Activated CD8-positive, alpha-beta memory T cell treated with anti-CD3 and anti-CD28 coated beads for 1 hour (primary cell): ENCODE results near the gene LRRC7.

Source experiments
- DNase-seq, 2 donors: peaks; one replicate each; pipeline ENCODE4 v3.0.0-alpha.2; 2020; ENCODE audit warnings: low read depth in 1 of 2; ENCODE audit errors: extremely low read depth in 1 of 2

The LRRC7 gene

DNA sequence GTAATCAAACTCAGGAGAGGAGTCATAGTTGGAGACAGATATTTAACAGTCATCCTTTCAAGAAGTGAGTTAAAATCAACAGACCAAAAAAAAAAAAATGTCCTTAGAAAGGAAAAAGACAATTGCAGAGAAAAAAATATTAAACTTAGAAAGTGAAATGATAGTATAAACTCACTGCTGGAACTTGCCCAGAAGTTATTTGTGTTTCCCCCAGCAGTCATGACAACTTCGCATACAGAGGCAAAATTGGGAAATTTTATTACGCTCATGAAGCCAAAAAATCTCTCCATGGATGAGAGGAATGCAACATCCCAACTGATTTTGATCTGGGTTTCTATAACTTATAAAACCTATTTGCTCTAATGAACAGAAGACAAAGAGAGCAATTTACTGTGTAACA, 198.2 kb downstream of the LRRC7 start:
- no peak for DNase-seq

DNA sequence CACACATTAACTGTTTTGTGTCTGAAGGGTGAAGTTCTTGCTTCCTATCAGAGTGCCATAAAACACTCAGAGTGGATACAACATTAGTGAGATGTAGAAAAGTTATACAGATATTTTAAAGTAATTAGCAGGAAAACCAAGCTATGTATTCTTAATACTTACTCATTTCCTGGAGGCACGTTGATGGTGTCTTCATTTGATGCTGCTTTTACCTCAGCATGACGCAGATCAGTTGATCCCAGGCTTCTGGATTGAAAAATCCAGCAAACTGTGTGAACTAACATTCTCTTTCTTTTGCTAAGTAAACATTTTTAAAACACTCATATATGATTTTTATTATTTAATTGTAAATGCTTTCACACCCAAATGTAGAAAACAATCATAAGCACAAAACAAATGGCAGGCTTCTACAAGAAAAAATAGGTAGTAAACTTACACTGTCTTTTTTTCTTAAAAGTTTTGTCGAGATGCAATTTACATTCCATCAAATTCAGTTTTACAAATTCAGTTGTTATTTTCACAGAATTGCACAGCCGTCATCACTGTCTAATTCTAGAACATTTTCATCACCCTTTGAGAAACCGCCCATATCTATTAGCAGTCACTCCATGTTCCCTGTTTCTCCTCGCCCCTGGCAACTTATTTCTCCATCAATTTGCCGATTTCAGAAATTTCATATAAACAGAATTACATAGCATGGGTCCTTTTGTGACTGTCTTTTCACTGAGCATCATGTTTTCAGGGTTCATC, 198.9 kb downstream of the LRRC7 start:
- DNase-seq: no peak

DNA sequence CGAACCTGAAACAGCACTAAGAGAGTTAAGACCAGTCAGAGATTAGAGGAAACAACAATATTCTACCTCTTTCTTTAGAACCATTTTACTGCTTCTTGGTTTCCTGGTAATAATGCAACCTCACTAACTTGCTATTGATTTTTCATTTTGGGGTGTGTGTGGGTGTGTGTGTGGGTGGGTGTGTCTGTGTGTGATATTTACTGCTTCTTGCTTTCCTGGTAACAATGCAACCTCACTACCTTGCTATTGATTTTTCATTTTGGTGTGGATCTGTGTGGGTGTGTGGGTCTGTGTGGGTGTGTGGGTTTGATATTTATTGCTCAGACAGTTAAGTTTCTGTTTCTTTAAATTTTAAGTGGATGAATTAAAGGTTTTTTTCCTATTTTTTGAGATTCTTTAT, 208.8 kb downstream of the LRRC7 start:
- no peak for DNase-seq

DNA sequence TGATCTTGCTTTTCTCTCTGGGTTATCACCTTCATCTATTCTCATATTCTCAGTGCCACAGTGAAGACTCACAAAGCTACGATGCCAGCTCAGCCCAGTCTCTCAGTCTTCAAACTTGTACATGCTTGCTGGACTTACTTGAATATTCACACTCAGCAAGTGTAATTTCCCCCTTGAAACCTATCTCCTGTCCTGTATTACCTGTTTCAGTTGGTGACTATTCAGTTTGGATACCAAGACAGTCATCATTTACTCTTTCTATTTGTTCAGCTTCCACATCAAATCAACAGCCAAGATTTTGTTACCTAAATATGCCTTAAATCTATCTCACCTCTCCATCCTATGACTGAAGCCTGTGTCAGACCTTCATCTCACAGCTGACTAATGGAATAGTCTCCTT, 209.7 kb downstream of the LRRC7 start:
- no peak for DNase-seq

DNA sequence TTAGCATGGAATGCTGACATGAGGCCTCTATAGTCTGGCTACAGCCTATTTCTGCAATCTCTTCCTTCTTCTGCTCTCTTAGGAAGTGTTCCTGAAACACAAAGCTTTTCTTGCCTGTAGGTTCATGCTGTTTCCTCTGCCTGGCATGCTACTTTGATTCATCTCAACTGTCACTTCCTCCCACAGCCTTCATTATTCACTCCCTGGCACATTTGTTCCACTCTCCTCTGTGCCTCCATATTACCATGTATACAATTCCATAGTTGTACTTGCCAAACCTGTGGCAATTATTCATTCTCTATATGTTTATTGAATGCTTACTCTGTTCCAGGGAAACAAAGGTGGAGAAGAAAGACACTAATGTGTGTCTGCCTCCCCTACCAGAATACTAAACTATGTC, 210.2 kb downstream of the LRRC7 start:
- no peak for DNase-seq

DNA sequence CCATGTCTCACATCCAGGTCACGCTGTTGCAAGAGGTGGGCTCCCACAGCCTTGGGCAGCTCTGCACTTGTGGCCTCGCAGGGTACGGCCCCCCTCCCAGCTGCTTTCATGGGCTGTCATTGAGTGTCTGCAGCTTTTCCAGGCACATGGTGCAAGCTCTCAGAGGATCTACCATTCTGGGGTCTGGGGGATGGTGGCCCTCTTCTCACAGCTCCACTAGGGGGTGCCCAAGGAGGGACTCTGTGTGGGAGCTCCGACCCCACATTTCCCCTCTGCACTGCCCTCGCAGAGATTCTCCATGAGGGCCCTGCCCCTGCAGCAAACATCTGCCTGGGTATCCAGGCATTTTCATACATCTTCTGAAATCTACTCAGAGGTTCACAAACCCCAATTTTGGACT, 219.4 kb downstream of the LRRC7 start:
- no peak for DNase-seq

DNA sequence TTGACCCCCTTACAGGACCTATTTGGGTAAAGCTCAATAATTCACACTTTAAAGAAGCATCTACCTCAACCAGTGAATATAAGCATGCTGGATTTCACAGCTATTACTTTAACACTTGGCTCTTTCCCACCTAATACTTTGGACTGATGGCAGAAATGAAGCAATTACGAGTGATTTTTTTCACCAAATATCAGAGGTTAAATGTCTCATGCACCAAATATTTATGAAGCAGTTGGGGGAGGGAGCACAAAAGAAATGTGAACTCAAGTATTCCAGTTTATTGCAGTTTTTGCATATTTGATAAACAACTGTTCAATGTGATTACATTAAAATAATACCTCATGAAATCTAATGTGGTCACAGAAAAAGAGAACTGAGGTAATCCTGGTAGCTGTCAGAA, 223.6 kb downstream of the LRRC7 start:
- no peak for DNase-seq

DNA sequence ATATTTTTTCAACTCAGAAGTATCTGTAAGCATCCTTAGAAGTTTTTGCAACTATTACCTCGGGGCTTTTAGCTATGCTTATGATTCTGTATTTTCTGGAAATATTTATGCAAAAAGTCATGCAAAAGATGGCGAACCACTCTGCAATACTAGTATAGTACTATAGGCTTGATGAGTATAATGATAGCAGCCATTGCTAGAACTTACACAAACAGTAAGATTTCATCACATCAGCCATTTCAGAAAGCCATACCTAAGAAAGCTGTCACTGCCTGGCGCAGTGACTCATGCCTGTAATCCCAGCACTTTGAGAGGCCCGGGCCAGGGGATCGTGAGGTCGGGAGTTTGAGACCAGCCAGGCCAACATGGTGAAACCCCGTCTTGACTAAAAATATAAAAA, 227.1 kb downstream of the LRRC7 start:
- no peak for DNase-seq

DNA sequence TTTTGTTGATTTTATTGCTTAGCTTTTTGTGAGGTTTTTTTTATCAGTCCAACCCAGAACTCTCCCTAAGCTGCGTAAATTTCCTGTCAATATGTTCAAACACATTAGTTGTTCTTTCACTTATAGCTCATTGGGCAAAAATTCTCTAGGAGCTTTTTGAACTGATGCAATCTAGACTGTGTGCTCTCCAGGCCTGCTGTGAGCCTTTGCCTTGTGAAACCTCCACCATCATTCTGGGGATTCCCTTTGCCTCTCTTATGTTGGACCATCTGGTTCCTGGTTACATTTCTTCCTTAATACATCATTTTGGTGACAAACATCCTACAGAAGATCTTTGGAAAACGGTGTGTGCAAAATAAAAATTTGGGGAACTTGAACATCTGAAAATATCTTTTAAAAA, 247.2 kb downstream of the LRRC7 start:
- no peak for DNase-seq

DNA sequence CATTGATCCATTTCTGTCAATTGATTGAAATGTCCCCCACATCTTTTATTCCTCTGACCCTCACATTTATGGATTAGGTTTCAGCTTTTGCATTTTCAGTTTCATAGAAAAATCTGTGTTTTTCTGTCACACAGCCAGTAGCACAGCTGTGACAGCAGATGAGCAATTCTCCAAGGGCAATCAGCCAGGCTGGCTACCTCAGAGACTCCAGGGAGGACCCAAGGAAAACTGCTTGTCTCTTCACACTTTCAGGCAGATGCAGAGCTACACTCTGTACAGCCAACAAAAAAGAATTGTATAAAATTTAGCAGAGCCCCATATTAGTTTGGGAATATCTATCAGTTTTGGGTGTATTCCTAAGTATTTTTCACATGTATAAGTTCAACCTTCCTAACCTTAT, 257.2 kb downstream of the LRRC7 start:
- DNase-seq: no peak

DNA sequence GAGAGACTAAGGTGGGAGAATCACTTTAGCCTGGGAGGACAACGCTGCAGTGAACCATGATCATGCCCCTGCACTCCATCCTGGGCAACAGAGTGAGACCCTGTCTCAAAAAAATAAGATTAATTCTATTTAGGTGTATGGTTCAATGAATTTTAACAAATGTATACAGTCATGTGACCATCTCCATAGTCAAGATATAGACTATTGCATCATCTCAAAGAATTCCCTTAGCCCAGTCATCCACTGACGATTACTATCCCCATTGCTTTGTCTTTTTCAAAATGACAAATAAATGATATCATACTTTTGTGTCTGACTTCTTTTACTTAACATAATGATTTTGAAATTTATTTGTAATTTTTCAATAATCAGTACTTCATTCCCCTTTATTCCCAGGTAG, 260.0 kb downstream of the LRRC7 start:
- DNase-seq: no peak

DNA sequence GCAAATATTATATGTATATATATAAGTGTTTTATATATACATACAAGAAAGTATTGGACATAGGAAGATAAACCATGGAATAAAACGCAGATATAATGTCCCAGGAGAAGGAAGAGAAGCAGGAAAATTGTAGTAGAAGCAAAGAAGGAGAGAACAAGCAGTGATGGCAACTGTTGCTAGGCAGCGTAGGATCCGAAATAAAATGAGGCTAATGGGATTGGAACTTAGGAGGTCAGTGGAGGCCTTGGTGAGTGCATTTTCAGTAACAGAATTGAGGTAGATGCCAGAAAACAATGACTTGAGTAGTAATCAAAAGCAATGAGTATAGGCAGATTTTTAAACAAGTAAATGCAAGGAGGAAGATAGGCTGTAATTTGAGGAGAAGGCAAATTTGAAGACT, 265.8 kb downstream of the LRRC7 start:
- no peak for DNase-seq

DNA sequence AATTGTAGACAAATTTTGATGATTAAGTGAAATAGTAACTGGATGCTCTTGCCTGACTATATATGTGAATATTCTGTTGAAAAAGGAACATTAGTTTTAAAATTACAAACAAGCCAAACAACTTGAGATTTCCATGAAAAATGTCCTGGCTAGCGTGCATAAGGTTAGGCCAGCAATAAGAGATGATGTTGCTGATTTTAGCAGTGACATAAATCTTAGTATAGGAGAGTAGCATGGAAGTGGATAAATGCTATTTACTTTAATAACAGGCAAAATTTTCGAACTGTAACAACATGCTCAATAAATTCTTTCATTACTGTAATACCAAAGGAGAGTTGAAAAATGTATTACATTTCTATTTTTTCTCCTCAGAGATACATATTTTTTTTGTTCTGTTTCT, 266.6 kb downstream of the LRRC7 start:
- DNase-seq: no peak

DNA sequence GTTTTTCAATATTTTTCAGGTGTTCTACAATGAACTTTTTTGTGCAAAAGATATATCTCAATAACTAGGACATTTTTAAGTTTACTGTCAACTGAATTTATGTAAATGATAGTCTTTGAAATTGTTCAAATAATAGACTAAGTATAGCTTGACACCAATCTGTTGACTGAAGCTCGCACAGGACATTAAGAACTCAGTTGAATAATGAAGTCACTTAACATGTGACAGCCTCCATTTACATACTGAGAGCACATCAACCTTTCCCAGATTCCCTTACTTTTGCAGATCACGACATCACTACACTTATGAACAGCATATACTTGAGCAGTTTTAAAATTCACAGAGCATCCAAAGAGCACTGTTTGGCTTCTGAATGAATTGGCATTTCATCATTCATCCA, 268.2 kb downstream of the LRRC7 start:
- no peak for DNase-seq

DNA sequence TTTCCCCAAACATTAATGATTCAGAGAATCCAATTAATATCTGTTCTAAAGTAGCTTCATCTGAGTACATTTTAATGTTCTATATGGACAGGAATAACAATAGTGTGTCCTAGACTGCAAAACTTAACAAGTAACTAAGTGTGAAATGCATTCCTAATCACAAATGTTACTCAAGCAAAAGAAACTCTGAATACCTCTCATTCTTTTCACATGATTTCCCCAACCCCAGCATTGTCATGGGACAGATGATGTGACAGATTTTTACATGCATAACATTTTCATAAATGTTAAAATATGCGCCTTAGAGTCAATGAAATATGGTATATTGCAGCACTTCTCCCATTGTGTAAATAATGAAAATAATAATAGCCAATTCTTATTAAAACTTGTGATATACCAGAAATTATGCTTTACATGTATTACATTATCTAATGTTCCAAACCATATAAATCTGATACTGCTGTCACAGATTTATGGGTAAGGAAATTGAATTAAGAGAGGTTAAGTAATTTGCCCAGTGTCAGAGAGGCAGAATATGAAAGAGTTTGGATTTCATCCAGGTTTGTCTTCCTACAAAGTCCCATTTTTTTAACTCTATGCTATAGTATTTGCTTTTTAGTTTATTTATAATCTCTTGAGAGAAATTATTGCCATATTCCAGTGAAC, 269.4 kb downstream of the LRRC7 start:
- DNase-seq: no peak

DNA sequence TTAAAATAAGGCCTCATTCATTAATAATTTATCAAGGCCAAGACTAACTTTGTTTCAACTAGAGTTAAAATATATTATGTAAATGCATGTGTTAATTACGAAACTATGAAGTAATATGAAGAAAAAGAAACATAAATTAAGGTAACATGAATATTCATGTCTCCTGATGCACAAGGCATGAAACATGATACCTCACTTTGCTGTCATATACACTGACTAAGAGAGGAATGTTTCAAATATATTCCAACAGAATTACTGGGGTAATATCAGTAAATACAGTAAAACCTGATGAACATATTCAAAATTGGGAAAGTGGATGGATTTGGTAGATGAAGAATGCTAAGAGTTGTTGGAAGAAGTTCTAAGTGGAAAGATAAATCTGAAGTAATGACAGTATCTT, 274.6 kb downstream of the LRRC7 start:
- DNase-seq: no peak

DNA sequence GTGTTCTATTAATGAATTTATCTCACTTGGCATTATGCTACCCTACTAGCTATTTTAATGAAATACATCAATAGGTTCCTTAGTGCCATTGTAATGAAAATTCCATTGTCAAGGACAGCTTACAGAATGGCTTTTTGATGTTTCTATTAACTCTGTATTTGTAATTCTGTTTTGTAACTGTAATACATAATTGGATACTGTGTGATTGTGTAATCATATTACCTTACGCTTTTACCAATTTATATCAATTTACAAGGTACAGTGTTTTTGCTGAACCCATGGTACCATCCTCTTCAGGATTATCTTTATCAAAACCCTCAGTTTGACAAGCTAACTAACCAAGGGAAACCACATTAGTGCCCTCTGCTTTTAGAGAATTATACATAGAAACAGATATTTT, 277.9 kb downstream of the LRRC7 start:
- no peak for DNase-seq

DNA sequence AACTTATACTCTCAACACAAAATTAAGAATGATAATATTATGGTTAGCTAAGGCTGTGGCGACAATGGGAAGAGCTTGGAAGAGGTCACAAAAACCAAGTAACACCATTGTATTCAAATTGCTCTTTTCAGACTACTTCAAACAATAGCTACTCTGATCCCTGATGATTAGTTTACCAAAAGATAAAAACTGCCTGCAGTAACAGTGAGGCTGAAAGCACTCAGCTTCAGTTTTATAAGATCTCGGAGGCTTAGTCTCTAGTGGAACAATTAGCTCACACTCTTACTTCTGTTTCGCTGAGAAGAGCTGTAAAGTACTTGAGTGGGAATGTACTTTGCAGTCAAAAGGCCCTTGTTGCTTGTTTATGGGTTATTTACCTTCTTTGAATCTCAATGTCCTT, 278.5 kb downstream of the LRRC7 start:
- DNase-seq: no peak

DNA sequence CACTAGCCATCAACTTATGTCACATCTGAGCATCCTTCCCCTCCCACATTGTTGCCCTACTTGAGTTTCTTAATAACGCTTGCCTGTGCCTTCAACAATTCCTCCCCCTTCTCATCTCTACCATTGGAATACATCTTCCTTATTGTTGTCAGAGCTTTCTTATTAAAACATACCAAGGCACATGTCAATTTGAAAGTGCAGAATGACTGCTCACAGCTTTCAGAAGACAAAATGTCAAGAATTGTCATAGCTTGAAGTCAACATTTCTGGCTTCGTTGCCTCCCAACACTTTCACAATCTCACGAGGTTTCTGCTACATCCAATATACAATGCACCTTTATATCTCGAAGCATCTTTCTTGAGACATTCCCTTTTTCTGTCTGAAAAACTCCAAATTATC, 279.9 kb downstream of the LRRC7 start:
- no peak for DNase-seq

DNA sequence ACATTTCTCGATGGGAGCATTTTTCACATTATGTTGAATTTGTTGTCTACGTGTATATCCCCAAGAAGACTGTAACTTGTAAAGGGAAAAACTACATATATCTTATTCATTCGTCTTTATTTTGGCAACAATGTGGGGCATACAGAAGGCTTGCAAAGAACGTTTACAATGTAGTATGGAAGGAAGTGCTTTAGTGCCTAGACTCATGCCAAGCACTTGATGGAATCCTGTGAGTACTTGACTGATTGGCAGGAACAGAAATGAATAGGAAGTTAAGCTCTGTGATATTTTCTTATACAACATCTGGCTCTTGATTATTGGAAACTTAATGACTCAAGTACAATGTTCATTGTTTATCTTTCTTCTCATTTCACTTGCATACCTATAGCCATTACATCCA, 284.4 kb downstream of the LRRC7 start:
- no peak for DNase-seq

DNA sequence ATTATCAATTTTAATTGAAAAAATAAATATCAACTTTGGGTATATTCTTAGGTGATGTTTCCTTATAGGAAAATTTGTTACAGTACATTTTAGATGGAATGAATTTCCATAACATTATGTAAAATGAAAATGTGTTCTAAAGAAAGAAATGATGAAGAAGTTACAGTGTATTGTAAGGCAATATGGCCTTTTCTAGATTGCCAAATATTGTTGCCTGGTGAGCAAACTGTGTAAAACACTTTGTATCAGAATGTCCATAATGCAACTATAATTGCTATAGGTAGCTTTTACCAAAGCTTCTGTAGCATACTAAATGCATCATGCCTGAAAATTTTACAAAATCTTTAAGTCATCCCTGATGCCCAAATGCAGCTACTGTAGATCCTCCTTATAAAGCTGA, 285.0 kb downstream of the LRRC7 start:
- DNase-seq: no peak

DNA sequence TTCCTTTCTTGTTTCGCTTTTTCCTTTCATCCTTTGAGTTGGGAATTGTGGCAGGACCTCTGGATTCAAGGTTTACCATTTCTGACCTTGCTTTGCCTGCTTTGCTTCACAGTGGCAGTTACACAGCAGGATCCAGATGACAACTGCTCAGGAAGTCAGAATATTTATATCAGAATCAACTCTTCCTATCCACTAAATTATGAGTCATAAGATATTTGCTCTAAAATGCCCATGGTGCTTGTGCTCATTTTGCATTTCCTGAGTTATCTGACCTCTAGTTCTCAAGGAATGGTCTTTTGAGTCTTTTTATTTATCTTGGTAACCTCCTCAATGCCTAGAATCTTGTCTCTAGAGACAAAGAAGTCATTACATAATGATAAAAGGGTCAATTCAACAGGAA, 290.8 kb downstream of the LRRC7 start:
- DNase-seq: no peak

DNA sequence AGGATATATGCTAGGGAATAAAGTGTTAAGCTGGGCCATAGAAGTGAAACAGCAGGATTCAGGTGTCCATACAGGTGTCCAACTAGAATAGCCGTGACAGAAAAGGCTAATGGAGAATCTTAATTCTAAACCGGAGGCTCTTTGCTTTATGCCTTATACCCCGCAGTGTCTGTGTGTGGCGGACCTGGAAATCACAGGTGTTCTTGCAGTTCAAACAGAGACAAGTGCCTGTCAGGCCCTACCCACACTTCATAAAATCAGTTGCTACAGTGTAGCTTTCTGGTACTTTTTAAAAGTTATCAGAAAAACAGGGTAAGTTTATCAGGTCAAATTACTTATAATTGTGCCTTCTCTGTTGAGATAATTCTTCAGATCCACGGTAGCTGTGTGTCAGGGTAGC, 293.9 kb downstream of the LRRC7 start:
- no peak for DNase-seq
